CD14-positive monocyte (primary cell): ENCODE measurements around the gene PITRM1. TPM values are rescaled to one million over a fixed set of nuclear protein-coding genes. Genes with fewer than 3 reads are reported as not detected.

Source experiments
- DNase-seq, 3 donors: peaks; one replicate each; pipeline ENCODE4 v3.0.0-alpha.2; 2011 to 2022
- H2AFZ ChIP-seq: 2 replicates; pipeline ENCODE4 v1.6.0; 2012; ENCODE audit warnings: mild to moderate bottlenecking, low read depth, low read length, inconsistent platforms; ENCODE audit not compliant: insufficient read depth, poor library complexity, severe bottlenecking
- H3K27ac ChIP-seq, 2 donors: 1 replicate in 1 of 2; 2 replicates in 1 of 2; pipeline ENCODE4 v1.5.1; 2012 to 2013; ENCODE audit warnings: low read length in 2 of 2, control low read depth in 1 of 2, inconsistent platforms in 1 of 2, low read depth in 1 of 2, mild to moderate bottlenecking in 1 of 2
- H3K27me3 ChIP-seq, 2 donors: one replicate each; pipeline versions ENCODE4 v1.6.0 to v1.6.1; 2011 to 2013; ENCODE audit warnings: low read length in 2 of 2; ENCODE audit not compliant: control insufficient read depth in 2 of 2, insufficient read depth in 2 of 2
- H3K36me3 ChIP-seq, 2 donors: replicated peaks in 1 of 2; 1 replicate in 1 of 2; 2 replicates in 1 of 2; pipeline versions ENCODE4 v1.5.1 to v1.6.1; 2012 to 2013; ENCODE audit warnings: low read length in 2 of 2, control low read depth in 1 of 2, inconsistent platforms in 1 of 2, mild to moderate bottlenecking in 1 of 2; ENCODE audit not compliant: insufficient read depth in 2 of 2, control insufficient read depth in 1 of 2
- H3K4me1 ChIP-seq, 2 donors: 1 replicate in 1 of 2; 2 replicates in 1 of 2; pipeline versions ENCODE4 v1.5.1 to v1.6.1; 2012 to 2013; ENCODE audit warnings: low read length in 2 of 2, control low read depth in 1 of 2, inconsistent platforms in 1 of 2, mild to moderate bottlenecking in 1 of 2, moderate library complexity in 1 of 2; ENCODE audit not compliant: insufficient read depth in 2 of 2, control insufficient read depth in 1 of 2
- H3K4me2 ChIP-seq: replicated peaks from 2 replicates; pipeline ENCODE3; 2012; ENCODE audit warnings: low read length, moderate library complexity, mild to moderate bottlenecking; ENCODE audit not compliant: poor library complexity, severe bottlenecking; ENCODE audit errors: extremely low read depth
- H3K4me3 ChIP-seq, 3 experiments: fragments of 200-600 bp in 1 of 3; sonication (generic) in 1 of 3; replicated peaks in 1 of 3; 1 replicate in 2 of 3; 2 replicates in 1 of 3; pipeline ENCODE4 v1.5.1; 2011 to 2013; ENCODE audit warnings: low read length in 3 of 3, mild to moderate bottlenecking in 3 of 3, control low read depth in 2 of 3, low read depth in 2 of 3, inconsistent platforms in 1 of 3, moderate library complexity in 1 of 3
- H3K79me2 ChIP-seq: 2 replicates; pipeline ENCODE4 v1.6.0; 2012; ENCODE audit warnings: mild to moderate bottlenecking, control low read depth, inconsistent platforms, low read length, moderate library complexity; ENCODE audit not compliant: insufficient read depth
- H3K9ac ChIP-seq: 2 replicates; pipeline ENCODE4 v1.6.0; 2017; ENCODE audit warnings: low read length, mild to moderate bottlenecking; ENCODE audit not compliant: insufficient read depth, poor library complexity, severe bottlenecking
- H3K9me3 ChIP-seq, 2 donors: replicated peaks in 1 of 2; 1 replicate in 1 of 2; 2 replicates in 1 of 2; pipeline versions ENCODE4 v1.5.1 to v1.6.1; 2012 to 2013; ENCODE audit warnings: low read length in 2 of 2, control low read depth in 1 of 2; ENCODE audit not compliant: control insufficient read depth in 1 of 2, insufficient read depth in 1 of 2
- H4K20me1 ChIP-seq: 2 replicates; pipeline ENCODE4 v1.6.0; 2012; ENCODE audit warnings: mild to moderate bottlenecking, low read length, control low read depth, moderate library complexity; ENCODE audit not compliant: insufficient read depth
- H3K27ac Mint-ChIP-seq, 7 donors: one replicate each; pipeline ENCODE4 v1.8.0; 2020; ENCODE audit warnings: mild to moderate bottlenecking in 7 of 7, mixed read lengths in 7 of 7, moderate library complexity in 6 of 7, inconsistent platforms in 2 of 7
- H3K27me3 Mint-ChIP-seq, 3 donors: one replicate each; pipeline ENCODE4 v1.8.0; 2021 to 2022; ENCODE audit warnings: low read depth in 3 of 3, mild to moderate bottlenecking in 3 of 3, mixed read lengths in 3 of 3, moderate library complexity in 3 of 3, inconsistent platforms in 1 of 3
- H3K36me3 Mint-ChIP-seq, 2 donors: one replicate each; pipeline ENCODE4 v1.8.0; 2020; ENCODE audit warnings: mixed read lengths in 2 of 2, inconsistent platforms in 1 of 2, mild to moderate bottlenecking in 1 of 2
- H3K4me1 Mint-ChIP-seq: one replicate; pipeline ENCODE4 v1.8.0; 2020; ENCODE audit warnings: mild to moderate bottlenecking, mixed read lengths
- H3K4me3 Mint-ChIP-seq, 2 donors: one replicate each; pipeline ENCODE4 v1.8.0; 2020; ENCODE audit warnings: mild to moderate bottlenecking in 2 of 2, mixed read lengths in 2 of 2, moderate library complexity in 1 of 2
- H3K9me3 Mint-ChIP-seq, 7 donors: one replicate each; pipeline ENCODE4 v1.8.0; 2020 to 2022; ENCODE audit warnings: mixed read lengths in 7 of 7, mild to moderate bottlenecking in 6 of 7, moderate library complexity in 6 of 7, inconsistent platforms in 2 of 7
- WGBS: methylation state at CpG from one replicate; pipeline ENCODE4 v1.1.5; 2013; ENCODE audit warnings: missing lambda C conversion rate; ENCODE audit not compliant: insufficient coverage; 5-methylcytosine and 5-hydroxymethylcytosine counted together
- intact Hi-C, 2 donors: fragments of 100-400 bp; cut with micrococcal nuclease; formaldehyde crosslinking; loops; one replicate each; pipeline versions ENCODE4 v1.15.0 to v1.15.1; 2023
- polyA plus RNA-seq, 3 donors: library from polyadenylated mRNA; depleted of rRNA in 1 of 3; unstranded in 2 of 3; stranded (reverse) in 1 of 3; fragments of 300-500 nt in 2 of 3; fragments of >200 nt in 1 of 3; fragmentation: Illumina TruSeq in 2 of 3; gene quantifications; 1 replicate in 2 of 3; 2 replicates in 1 of 3; pipeline ENCODE4 v1.2.3, GENCODE V29; 2012 to 2021
- TF ChIP-seq, protein P1 (sequence below): fragments of 200-600 bp; IDR thresholded peaks from one replicate; pipeline ENCODE4 v1.8.0; 2022; ENCODE audit warnings: antibody characterized with exemption, mild to moderate bottlenecking

PITRM1 gene
- polyA plus RNA-seq, 3 donors, result 15.3 to 45.7 (median 23.2) TPM

DNA sequence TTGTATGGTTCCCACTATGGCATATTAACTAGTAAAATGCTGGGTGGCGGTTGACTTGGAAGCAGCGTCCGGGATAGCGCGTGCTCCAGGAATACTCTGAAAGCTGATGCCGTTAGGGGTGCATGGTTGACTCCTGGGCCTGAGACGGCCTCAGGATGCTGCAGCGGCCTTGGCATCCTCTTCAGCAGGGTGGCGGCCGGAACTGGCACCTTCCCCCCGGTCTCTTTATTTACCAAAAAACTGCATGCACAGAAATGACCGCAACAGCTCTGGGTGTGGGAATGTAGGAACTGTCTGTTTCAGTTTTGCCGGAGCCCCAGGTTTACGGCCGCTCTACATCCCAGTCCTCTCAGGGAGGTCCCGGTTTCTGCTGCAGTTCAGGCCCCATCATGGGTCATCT is 76.4 kb downstream of the PITRM1 start:
- peaks cover 19% of the 10 kb centered on the region for H3K79me2 ChIP-seq
- peak in 1 of 3 donors; percentile 8 for DNase-seq
- Mint-ChIP-seq H3K27ac (peak overlapping the region; percentile 89 to 95 (median 90)), H3K36me3 (peaks cover 17 to 18% of the 10 kb centered on the region in 2 donors), H3K27me3 (peaks cover 0 to 3% (median 0%) of the 10 kb centered on the region in 3 donors), H3K4me1 (peaks cover 54% of the 10 kb centered on the region), H3K9me3 (peaks cover 2 to 10% (median 4%) of the 10 kb centered on the region in 7 donors), H3K4me3 (peak overlapping the region; percentile 76 to 85)
- no peaks in the 10 kb centered on the region for H4K20me1 ChIP-seq
- no peaks in the 10 kb centered on the region for H3K9me3 ChIP-seq
- peak overlapping the region; percentile 75 for H2AFZ ChIP-seq
- peaks cover 51 to 71% of the 10 kb centered on the region in 2 donors for H3K4me1 ChIP-seq
- peak overlapping the region; percentile 58 for H3K9ac ChIP-seq
- 16% methylated on average over 11 of the region's 16 CpGs for WGBS
- peak overlapping the region; percentile 44 to 61 (median 49) for H3K4me3 ChIP-seq
- H3K27ac ChIP-seq, result peak overlapping the region; percentile 80 to 93
- H3K4me2 ChIP-seq, result peak overlapping the region; percentile 74
- no peaks in the 10 kb centered on the region for H3K27me3 ChIP-seq
- TF ChIP-seq, protein P1, sequence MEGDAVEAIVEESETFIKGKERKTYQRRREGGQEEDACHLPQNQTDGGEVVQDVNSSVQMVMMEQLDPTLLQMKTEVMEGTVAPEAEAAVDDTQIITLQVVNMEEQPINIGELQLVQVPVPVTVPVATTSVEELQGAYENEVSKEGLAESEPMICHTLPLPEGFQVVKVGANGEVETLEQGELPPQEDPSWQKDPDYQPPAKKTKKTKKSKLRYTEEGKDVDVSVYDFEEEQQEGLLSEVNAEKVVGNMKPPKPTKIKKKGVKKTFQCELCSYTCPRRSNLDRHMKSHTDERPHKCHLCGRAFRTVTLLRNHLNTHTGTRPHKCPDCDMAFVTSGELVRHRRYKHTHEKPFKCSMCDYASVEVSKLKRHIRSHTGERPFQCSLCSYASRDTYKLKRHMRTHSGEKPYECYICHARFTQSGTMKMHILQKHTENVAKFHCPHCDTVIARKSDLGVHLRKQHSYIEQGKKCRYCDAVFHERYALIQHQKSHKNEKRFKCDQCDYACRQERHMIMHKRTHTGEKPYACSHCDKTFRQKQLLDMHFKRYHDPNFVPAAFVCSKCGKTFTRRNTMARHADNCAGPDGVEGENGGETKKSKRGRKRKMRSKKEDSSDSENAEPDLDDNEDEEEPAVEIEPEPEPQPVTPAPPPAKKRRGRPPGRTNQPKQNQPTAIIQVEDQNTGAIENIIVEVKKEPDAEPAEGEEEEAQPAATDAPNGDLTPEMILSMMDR, result no peak
- peaks cover 1 to 4% of the 10 kb centered on the region in 2 donors for H3K36me3 ChIP-seq
- intact Hi-C loops, result loop anchor here (5.0 kb wide), 1 partner anchor 76 kb away; the partner anchor contains the start of gene PITRM1 (in 2 of the 2)

GRCh38 chr10:3095373-3096139 is 77.0 kb downstream of the PITRM1 start:
- intact Hi-C loops, result loop anchor here (5.0 kb wide), 1 partner anchor 77 kb away; the partner anchor contains the start of gene PITRM1 (in 2 of the 2)
- DNase-seq, result peak; percentile 89 to 94 (median 93)
- Mint-ChIP-seq H3K4me3 (peak overlapping the region; percentile 76 to 85), H3K27ac (peak overlapping the region; percentile 89 to 95 (median 90)), H3K4me1 (peaks cover 54% of the 10 kb centered on the region), H3K36me3 (peaks cover 17 to 18% of the 10 kb centered on the region in 2 donors), H3K9me3 (peaks cover 2 to 10% (median 4%) of the 10 kb centered on the region in 7 donors), H3K27me3 (peaks cover 0 to 3% (median 0%) of the 10 kb centered on the region in 3 donors)
- Histone ChIP-seq H3K9me3 (no peaks in the 10 kb centered on the region), H3K27ac (peak overlapping the region; percentile 80 to 93), H3K79me2 (peaks cover 19% of the 10 kb centered on the region), H2AFZ (no peak overlapping the region), H3K27me3 (no peaks in the 10 kb centered on the region), H3K36me3 (no peaks in the 10 kb centered on the region), H4K20me1 (no peaks in the 10 kb centered on the region), H3K4me2 (peak overlapping the region; percentile 74), H3K4me3 (peak overlapping the region; percentile 44 to 61 (median 49)), H3K4me1 (peaks cover 51 to 75% of the 10 kb centered on the region in 2 donors), H3K9ac (peak overlapping the region; percentile 62)
- TF ChIP-seq, protein P1, result no peak
- 31% methylated on average over 12 of the region's 17 CpGs for WGBS
